H1 (cell line): Measurements from ENCODE around the gene ANXA2.

Experiments
- CHD1 ChIP-seq: IDR thresholded peaks from 2 replicates; pipeline ENCODE4 v1.6.1; 2012; ENCODE audit warnings: low read depth, low read length, improper control_type of control experiment
- CTCF ChIP-seq, 3 experiments: IDR thresholded peaks; 1 replicate in 2 of 3; 2 replicates in 1 of 3; pipeline versions ENCODE4 v1.5.1 to v1.6.1; 2011; ENCODE audit warnings: low read length in 3 of 3, mild to moderate bottlenecking in 3 of 3, inconsistent platforms in 2 of 3, low read depth in 1 of 3, moderate library complexity in 1 of 3; ENCODE audit not compliant: insufficient read depth in 1 of 3; ENCODE audit errors: control extremely low read depth in 1 of 3
- EGR1 ChIP-seq: IDR thresholded peaks from 2 replicates; pipeline ENCODE4 v1.6.1; 2011; ENCODE audit warnings: low read depth, low read length, borderline replicate concordance
- EP300 ChIP-seq, 2 experiments: IDR thresholded peaks; 1 replicate in 1 of 2; 2 replicates in 1 of 2; pipeline ENCODE4 v1.6.1; 2011 to 2012; ENCODE audit warnings: low read depth in 2 of 2, low read length in 2 of 2, mild to moderate bottlenecking in 2 of 2, borderline replicate concordance in 1 of 2, inconsistent platforms in 1 of 2, moderate library complexity in 1 of 2
- EZH2 ChIP-seq: fragments of 200-600 bp; sonication (generic); IDR thresholded peaks from 2 replicates; pipeline ENCODE4 v1.7.1; 2012; ENCODE audit warnings: low read depth, mild to moderate bottlenecking, moderate library complexity, low read length, inconsistent platforms; ENCODE audit not compliant: severe bottlenecking
- GABPA ChIP-seq: IDR thresholded peaks from 2 replicates; pipeline ENCODE4 v1.6.1; 2011; ENCODE audit warnings: mild to moderate bottlenecking, low read length, moderate library complexity, borderline replicate concordance; ENCODE audit not compliant: insufficient read depth
- MAX ChIP-seq: IDR thresholded peaks from 2 replicates; pipeline ENCODE4 v1.6.1; 2012; ENCODE audit warnings: inconsistent platforms
- NRF1 ChIP-seq: IDR thresholded peaks from 2 replicates; pipeline ENCODE4 v1.6.1; 2011; ENCODE audit warnings: mild to moderate bottlenecking, low read depth, low read length, improper control_type of control experiment
- POLR2A ChIP-seq, 2 experiments: IDR thresholded peaks; 1 replicate in 1 of 2; 2 replicates in 1 of 2; pipeline ENCODE4 v1.6.1; 2011; ENCODE audit warnings: low read depth in 2 of 2, low read length in 2 of 2, mild to moderate bottlenecking in 2 of 2; ENCODE audit errors: control extremely low read depth in 1 of 2
- SUZ12 ChIP-seq: fragments of 200-600 bp; sonication (generic); IDR thresholded peaks from 2 replicates; pipeline ENCODE4 v1.6.1; 2012; ENCODE audit warnings: mild to moderate bottlenecking, inconsistent platforms, low read length, moderate library complexity, mixed read lengths
- TCF12 ChIP-seq: IDR thresholded peaks from 2 replicates; pipeline ENCODE4 v1.6.1; 2011; ENCODE audit warnings: low read depth, mild to moderate bottlenecking, low read length
- TEAD4 ChIP-seq: IDR thresholded peaks from 2 replicates; pipeline ENCODE4 v1.6.1; 2012; ENCODE audit warnings: low read depth, low read length, inconsistent platforms, mixed read lengths
- USF2 ChIP-seq: IDR thresholded peaks from 2 replicates; pipeline ENCODE4 v1.6.1; 2011; ENCODE audit warnings: low read length, improper control_type of control experiment

- TF ChIP-seq EGR1 (no peak), CTCF (IDR thresholded peaks at IDR 0.05; ENCODE audit: control extremely low read depth in 1 of 3, insufficient read depth in 1 of 3, low read depth in 1 of 3, low read length in 3 of 3) (no peak), POLR2A (IDR thresholded peaks at IDR 0.05; ENCODE audit: control extremely low read depth in 1 of 2, low read depth in 2 of 2, low read length in 2 of 2) (no peak), EZH2 (no peak), CHD1 (no peak), MAX (no peak), NRF1 (no peak), EP300 (IDR thresholded peaks at IDR 0.05; ENCODE audit: borderline replicate concordance in 1 of 2, low read depth in 2 of 2, low read length in 2 of 2) (no peak), TCF12 (no peak), TEAD4 (no peak), GABPA (no peak), USF2 (no peak), SUZ12 (no peak)
Measured at GRCh38 chr15:60400944-60401343, 3.2 kb upstream of the ANXA2 start.
